ENCODE measurements around the gene PNPLA6. TPM values are rescaled to one million over a fixed set of nuclear protein-coding genes. Genes with fewer than 3 reads are reported as not detected.

PNPLA6 gene
- total and polyA plus RNA-seq, 5 donors from 2014 or later = 6.6 to 106 (median 7.5) TPM

DNA sequence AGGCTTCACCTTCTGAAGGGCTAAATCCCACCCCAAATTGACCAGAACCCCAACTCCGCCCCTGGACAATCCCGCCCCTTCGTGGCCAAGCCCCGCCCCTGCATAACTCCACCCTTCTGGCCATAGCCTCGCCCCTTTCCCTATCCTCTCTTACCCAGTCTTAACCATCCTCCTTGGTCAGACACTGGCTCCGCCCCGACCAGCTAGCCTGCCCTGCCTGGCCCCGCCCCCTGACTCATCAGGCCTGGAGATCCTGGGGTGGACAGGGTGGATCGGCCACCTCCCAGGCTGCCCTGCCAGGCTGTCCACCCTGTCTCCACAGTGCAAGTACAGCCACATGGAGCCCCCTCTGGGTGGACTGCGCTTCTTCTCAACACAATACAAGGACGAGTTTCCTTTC lies 27.6 kb upstream of the PNPLA6 start:
- Mint-ChIP-seq H3K4me1 (peaks cover 0 to 16% (median 4%) of the 10 kb centered on the region in 4 donors), H3K9me3 (peaks cover 0 to 4% (median 0%) of the 10 kb centered on the region in 7 donors), H3K27ac (no peak overlapping the region), H3K27me3 (peaks cover 46% of the 10 kb centered on the region), H3K36me3 (no peaks in the 10 kb centered on the region), H3K4me3 (no peak overlapping the region)
- no peak for DNase-seq
- Histone ChIP-seq H3K4me3 (ENCODE audit: low read depth, low read length) (no peak overlapping the region), H3K27me3 (ENCODE audit: control insufficient read depth, insufficient read depth, low read length) (no peaks in the 10 kb centered on the region), H3K4me1 (ENCODE audit: control insufficient read depth, insufficient read depth, low read length, poor library complexity, severe bottlenecking) (peaks cover 9% of the 10 kb centered on the region), H3K9me3 (ENCODE audit: control insufficient read depth in 2 of 2, low read length in 2 of 2) (no peaks in the 10 kb centered on the region), H3K27ac (ENCODE audit: insufficient read depth, low read length, poor library complexity, severe bottlenecking) (no peak overlapping the region), H3K36me3 (ENCODE audit: control insufficient read depth, insufficient read depth, low read length) (no peaks in the 10 kb centered on the region)
- peak; percentile 23 to 35 for ATAC-seq (ENCODE audit: low read depth in 2 of 2)

DNA sequence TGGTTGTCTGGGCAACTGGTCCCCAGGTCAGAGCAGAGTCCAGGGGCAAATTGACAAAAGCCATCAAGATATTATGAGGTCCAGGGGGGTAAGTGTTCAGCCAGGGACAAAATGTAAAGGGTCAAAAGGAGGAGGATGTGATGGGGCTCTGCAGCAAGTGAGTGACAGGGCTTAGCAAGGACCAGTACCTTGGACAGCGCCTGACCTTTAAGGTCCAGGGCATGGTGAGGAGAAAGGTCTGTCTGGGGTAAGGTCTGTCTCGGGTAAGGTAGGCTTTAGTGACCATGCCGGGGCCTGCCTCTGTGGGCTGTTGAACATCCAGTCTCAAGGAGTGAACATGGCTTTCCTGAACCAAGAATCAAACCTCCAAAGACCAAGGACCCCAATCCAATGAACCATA lies 25.9 kb upstream of the PNPLA6 start:
- Histone ChIP-seq H3K4me1 (ENCODE audit: control insufficient read depth, insufficient read depth, low read length, poor library complexity, severe bottlenecking) (peaks cover 9% of the 10 kb centered on the region), H3K36me3 (ENCODE audit: control insufficient read depth, insufficient read depth, low read length) (no peaks in the 10 kb centered on the region), H3K9me3 (ENCODE audit: control insufficient read depth in 2 of 2, low read length in 2 of 2) (no peaks in the 10 kb centered on the region), H3K27ac (ENCODE audit: insufficient read depth, low read length, poor library complexity, severe bottlenecking) (no peak overlapping the region), H3K27me3 (ENCODE audit: control insufficient read depth, insufficient read depth, low read length) (peaks cover 9% of the 10 kb centered on the region), H3K4me3 (ENCODE audit: low read depth, low read length) (no peak overlapping the region)
- H3K36me3 Mint-ChIP-seq = no peaks in the 10 kb centered on the region
- H3K4me3 Mint-ChIP-seq = no peak overlapping the region
- peaks cover 0 to 6% (median 0%) of the 10 kb centered on the region in 7 donors for H3K9me3 Mint-ChIP-seq
- H3K27ac Mint-ChIP-seq = no peak overlapping the region
- peaks cover 0 to 16% (median 4%) of the 10 kb centered on the region in 4 donors for H3K4me1 Mint-ChIP-seq
- ATAC-seq (ENCODE audit: low read depth in 2 of 2) = no peak
- peaks cover 54% of the 10 kb centered on the region for H3K27me3 Mint-ChIP-seq
- DNase-seq = no peak

DNA sequence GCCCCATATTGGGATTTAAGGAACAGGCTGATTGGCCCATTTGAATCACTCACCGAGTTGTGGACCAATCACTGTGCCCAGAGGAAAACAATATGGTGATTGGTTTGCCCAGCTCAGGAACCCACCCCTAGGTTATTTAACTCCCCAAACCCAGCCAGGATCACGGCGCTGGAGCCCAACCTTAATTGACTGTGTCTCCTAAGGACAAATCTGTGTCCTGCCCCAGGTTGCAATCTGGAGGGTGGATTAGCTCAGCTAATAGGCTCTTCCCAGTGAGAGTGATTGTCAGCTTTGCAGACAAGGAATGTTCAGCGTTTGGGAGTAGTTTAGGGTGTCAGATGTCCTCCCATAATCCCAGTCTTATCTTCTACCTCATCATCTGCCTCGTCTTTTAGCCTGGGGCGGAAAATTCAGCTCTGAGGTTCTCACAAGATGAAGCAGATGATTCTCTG lies 23.1 kb upstream of the PNPLA6 start:
- Mint-ChIP-seq H3K9me3 (peaks cover 0 to 6% (median 0%) of the 10 kb centered on the region in 7 donors), H3K27me3 (peaks cover 55% of the 10 kb centered on the region), H3K4me1 (peaks cover 4 to 16% (median 6%) of the 10 kb centered on the region in 4 donors), H3K27ac (no peak overlapping the region), H3K36me3 (no peaks in the 10 kb centered on the region), H3K4me3 (no peak overlapping the region)
- no peaks in the 10 kb centered on the region for H3K9me3 ChIP-seq (ENCODE audit: control insufficient read depth in 2 of 2, low read length in 2 of 2)
- no peak overlapping the region for H3K4me3 ChIP-seq (ENCODE audit: low read depth, low read length)
- no peak overlapping the region for H3K27ac ChIP-seq (ENCODE audit: insufficient read depth, low read length, poor library complexity, severe bottlenecking)
- H3K36me3 ChIP-seq (ENCODE audit: control insufficient read depth, insufficient read depth, low read length) = no peaks in the 10 kb centered on the region
- peaks cover 22% of the 10 kb centered on the region for H3K27me3 ChIP-seq (ENCODE audit: control insufficient read depth, insufficient read depth, low read length)
- H3K4me1 ChIP-seq (ENCODE audit: control insufficient read depth, insufficient read depth, low read length, poor library complexity, severe bottlenecking) = peaks cover 5% of the 10 kb centered on the region
- no peak for ATAC-seq (ENCODE audit: low read depth in 2 of 2)
- no peak for DNase-seq

DNA sequence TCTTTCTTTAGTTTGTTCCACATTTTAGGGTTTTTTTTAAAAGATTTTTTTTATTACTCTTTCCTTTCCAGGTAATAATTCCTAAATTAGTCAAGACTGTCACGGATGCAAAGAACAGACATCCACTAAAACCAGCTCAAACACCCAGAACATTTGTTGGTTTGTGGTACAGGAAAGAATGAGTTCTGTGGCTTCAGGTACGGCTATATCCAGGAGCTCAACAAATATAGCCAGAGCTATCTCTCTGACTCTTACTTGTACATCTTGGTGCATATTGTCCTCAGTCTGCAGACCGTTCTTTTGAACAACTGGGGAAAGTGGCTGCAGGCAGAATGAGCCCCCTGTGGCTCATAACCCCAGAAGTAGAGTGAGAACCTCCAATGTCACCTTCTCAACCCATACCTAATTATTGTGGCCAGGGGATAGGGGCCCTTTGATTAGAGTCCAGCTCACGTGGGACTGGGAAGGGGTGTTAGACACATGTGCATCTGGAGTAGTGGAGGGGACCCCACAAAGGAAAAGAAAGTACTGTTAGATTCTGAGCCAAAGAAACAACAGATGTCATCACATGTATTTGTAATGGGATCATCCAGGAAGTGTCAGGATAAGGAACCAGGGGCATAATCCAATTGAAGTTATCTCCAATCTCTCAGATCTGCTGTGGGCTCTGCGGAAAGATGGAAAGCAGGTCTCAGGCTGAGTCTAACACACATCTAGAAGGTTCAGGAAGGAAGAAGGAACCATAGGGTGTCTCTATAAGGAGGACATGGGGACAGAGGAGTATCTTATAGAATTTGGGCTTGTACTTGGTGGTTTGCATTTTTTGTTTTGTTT lies 21.5 kb upstream of the PNPLA6 start:
- Histone ChIP-seq H3K4me3 (ENCODE audit: low read depth, low read length) (no peak overlapping the region), H3K9me3 (ENCODE audit: control insufficient read depth in 2 of 2, low read length in 2 of 2) (no peaks in the 10 kb centered on the region), H3K27me3 (ENCODE audit: control insufficient read depth, insufficient read depth, low read length) (peaks cover 24% of the 10 kb centered on the region), H3K36me3 (ENCODE audit: control insufficient read depth, insufficient read depth, low read length) (no peaks in the 10 kb centered on the region), H3K27ac (ENCODE audit: insufficient read depth, low read length, poor library complexity, severe bottlenecking) (no peak overlapping the region), H3K4me1 (ENCODE audit: control insufficient read depth, insufficient read depth, low read length, poor library complexity, severe bottlenecking) (peaks cover 5% of the 10 kb centered on the region)
- peaks cover 4 to 18% (median 6%) of the 10 kb centered on the region in 4 donors for H3K4me1 Mint-ChIP-seq
- ATAC-seq (ENCODE audit: low read depth in 2 of 2) (no peak), DNase-seq (no peak)
- no peak overlapping the region for H3K27ac Mint-ChIP-seq
- peak overlapping the region in 3 of 4 donors; percentile 36 to 56 (median 40) for H3K4me3 Mint-ChIP-seq
- H3K9me3 Mint-ChIP-seq = peaks cover 0 to 10% (median 0%) of the 10 kb centered on the region in 7 donors
- H3K27me3 Mint-ChIP-seq = peaks cover 56% of the 10 kb centered on the region
- no peaks in the 10 kb centered on the region for H3K36me3 Mint-ChIP-seq

- no peak overlapping the region for H3K4me3 ChIP-seq (ENCODE audit: low read depth, low read length)
- Mint-ChIP-seq H3K4me1 (peaks cover 4 to 18% (median 6%) of the 10 kb centered on the region in 4 donors), H3K27me3 (peaks cover 51% of the 10 kb centered on the region), H3K36me3 (no peaks in the 10 kb centered on the region), H3K9me3 (peaks cover 0 to 7% (median 0%) of the 10 kb centered on the region in 7 donors), H3K27ac (peak overlapping the region in 2 of 3 donors; percentile 17 to 97), H3K4me3 (peak overlapping the region in 3 of 4 donors; percentile 40 to 73 (median 71))
- ATAC-seq (ENCODE audit: low read depth in 2 of 2) (no peak), DNase-seq (no peak)
- peaks cover 24% of the 10 kb centered on the region for H3K27me3 ChIP-seq (ENCODE audit: control insufficient read depth, insufficient read depth, low read length)
- peaks cover 5% of the 10 kb centered on the region for H3K4me1 ChIP-seq (ENCODE audit: control insufficient read depth, insufficient read depth, low read length, poor library complexity, severe bottlenecking)
- no peaks in the 10 kb centered on the region for H3K36me3 ChIP-seq (ENCODE audit: control insufficient read depth, insufficient read depth, low read length)
- no peaks in the 10 kb centered on the region for H3K9me3 ChIP-seq (ENCODE audit: control insufficient read depth in 2 of 2, low read length in 2 of 2)
- no peak overlapping the region for H3K27ac ChIP-seq (ENCODE audit: insufficient read depth, low read length, poor library complexity, severe bottlenecking)
These were observed 20.3 kb upstream of the PNPLA6 start for GRCh38 chr19:7515110-7515644.

DNA sequence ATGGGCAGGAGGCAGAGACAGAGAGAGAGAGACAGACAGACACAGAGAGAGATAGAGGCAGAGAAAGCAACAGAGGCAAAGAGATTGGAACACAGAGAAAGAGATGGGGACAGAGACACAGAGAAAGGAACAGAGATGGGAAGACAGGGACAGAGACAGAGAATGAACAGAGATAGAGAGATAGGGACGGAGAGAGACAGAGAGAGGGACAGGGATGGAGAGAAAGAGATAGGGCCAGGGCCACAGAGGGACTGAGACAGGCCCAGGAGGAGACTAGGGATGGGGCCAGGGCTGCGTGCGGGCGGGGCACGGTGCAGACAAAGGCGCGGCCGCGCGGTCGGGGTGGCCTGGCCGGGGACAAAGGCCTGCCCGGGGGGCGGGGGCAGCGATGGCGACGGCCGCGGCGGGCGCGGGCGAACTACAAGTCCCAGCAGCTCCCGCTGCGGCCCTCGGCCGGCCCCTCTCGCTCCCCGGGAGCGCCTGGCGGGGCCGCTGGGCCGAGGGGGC lies 19.8 kb upstream of the PNPLA6 start, which contains the start of gene ZNF358:
Gene ZNF358 (plus strand): TSS at position 459 of the 507 bp plus-strand sequence. CDS start 3,140 bp downstream, outside the sequence.
- Histone ChIP-seq H3K4me3 (ENCODE audit: low read depth, low read length) (no peak within 1 kb of the TSS), H3K27me3 (ENCODE audit: control insufficient read depth, insufficient read depth, low read length) (peaks cover 24% of the 10 kb centered on the region), H3K4me1 (ENCODE audit: control insufficient read depth, insufficient read depth, low read length, poor library complexity, severe bottlenecking) (peaks cover 5% of the 10 kb centered on the region), H3K9me3 (ENCODE audit: control insufficient read depth in 2 of 2, low read length in 2 of 2) (no peaks in the 10 kb centered on the region), H3K27ac (ENCODE audit: insufficient read depth, low read length, poor library complexity, severe bottlenecking) (no peak within 1 kb of the TSS), H3K36me3 (ENCODE audit: control insufficient read depth, insufficient read depth, low read length) (no peaks in the 10 kb centered on the region)
- peak in 1 of 3 donors; percentile 23 for DNase-seq
- peaks cover 51% of the 10 kb centered on the region for H3K27me3 Mint-ChIP-seq
- peaks cover 4 to 18% (median 6%) of the 10 kb centered on the region in 4 donors for H3K4me1 Mint-ChIP-seq
- peak within 1 kb of the TSS; percentile 46 to 79 (median 74) for H3K4me3 Mint-ChIP-seq
- H3K9me3 Mint-ChIP-seq = peaks cover 0 to 7% (median 0%) of the 10 kb centered on the region in 7 donors
- no peaks in the 10 kb centered on the region for H3K36me3 Mint-ChIP-seq
- ATAC-seq (ENCODE audit: low read depth in 2 of 2) = peak in 1 of 2 donors; percentile 51
- peak within 1 kb of the TSS in 2 of 3 donors; percentile 17 to 97 for H3K27ac Mint-ChIP-seq

DNA sequence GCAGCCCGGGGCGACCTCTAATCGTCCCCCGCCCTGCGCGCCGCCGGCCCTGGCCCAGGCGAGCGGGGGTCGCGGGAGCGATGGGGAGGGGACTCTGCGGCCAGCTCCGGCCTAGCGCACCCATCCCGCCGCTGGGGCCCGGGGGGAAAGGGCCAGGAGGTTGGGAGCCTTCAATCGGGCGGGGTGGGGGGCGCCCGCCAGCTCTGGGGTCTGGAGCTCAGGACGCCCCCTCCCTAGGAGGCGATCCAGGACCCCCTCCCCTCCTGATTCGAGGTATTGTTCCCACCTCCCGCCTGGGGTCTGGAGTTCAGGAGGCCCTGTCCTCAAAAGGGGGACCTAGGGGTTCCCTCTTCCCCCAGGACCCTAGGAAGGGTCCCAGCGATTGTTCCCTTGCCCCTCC lies 19.2 kb upstream of the PNPLA6 start:
- ATAC-seq (ENCODE audit: low read depth in 2 of 2) (no peak), DNase-seq (no peak)
- Mint-ChIP-seq H3K4me1 (peaks cover 4 to 20% (median 8%) of the 10 kb centered on the region in 4 donors), H3K9me3 (peaks cover 0 to 7% (median 0%) of the 10 kb centered on the region in 7 donors), H3K27me3 (peaks cover 56% of the 10 kb centered on the region), H3K36me3 (no peaks in the 10 kb centered on the region), H3K27ac (no peak overlapping the region), H3K4me3 (peak overlapping the region in 3 of 4 donors; percentile 46 to 79 (median 71))
- Histone ChIP-seq H3K4me1 (ENCODE audit: control insufficient read depth, insufficient read depth, low read length, poor library complexity, severe bottlenecking) (peaks cover 5% of the 10 kb centered on the region), H3K27ac (ENCODE audit: insufficient read depth, low read length, poor library complexity, severe bottlenecking) (no peak overlapping the region), H3K27me3 (ENCODE audit: control insufficient read depth, insufficient read depth, low read length) (peaks cover 24% of the 10 kb centered on the region), H3K9me3 (ENCODE audit: control insufficient read depth in 2 of 2, low read length in 2 of 2) (no peaks in the 10 kb centered on the region), H3K4me3 (ENCODE audit: low read depth, low read length) (no peak overlapping the region), H3K36me3 (ENCODE audit: control insufficient read depth, insufficient read depth, low read length) (no peaks in the 10 kb centered on the region)
